ENCODE results near the gene SLC12A8. TPM values are rescaled to one million over a fixed set of nuclear protein-coding genes. Genes with fewer than 3 reads are reported as not detected.
A peak's percentile ranks its signal among the peaks of the same experiment; 100 is the strongest.

SLC12A8 gene
- total and polyA plus RNA-seq, 2 experiments from 2014 or later: 6.9 to 15.9 TPM

DNA sequence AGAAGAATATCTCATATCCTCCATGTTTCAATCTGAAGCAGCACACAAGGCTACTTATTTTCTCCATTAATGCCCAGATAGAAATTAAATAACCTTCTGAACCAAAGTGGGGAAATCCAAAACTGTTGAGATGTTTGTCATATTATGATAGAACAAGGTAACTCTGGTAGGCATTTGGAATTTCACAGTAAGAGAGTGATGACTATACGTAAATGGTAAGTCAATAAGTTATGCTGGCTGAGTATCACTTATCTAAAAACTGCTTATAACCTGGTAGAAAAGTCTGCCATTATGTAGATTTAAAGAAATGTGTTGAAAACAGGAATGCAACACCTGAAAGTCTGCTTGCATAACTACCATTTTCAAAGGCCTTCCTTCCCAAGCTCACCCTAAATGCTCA is 17.2 kb upstream of the SLC12A8 start (continued):
- TF ChIP-seq, protein P1, sequence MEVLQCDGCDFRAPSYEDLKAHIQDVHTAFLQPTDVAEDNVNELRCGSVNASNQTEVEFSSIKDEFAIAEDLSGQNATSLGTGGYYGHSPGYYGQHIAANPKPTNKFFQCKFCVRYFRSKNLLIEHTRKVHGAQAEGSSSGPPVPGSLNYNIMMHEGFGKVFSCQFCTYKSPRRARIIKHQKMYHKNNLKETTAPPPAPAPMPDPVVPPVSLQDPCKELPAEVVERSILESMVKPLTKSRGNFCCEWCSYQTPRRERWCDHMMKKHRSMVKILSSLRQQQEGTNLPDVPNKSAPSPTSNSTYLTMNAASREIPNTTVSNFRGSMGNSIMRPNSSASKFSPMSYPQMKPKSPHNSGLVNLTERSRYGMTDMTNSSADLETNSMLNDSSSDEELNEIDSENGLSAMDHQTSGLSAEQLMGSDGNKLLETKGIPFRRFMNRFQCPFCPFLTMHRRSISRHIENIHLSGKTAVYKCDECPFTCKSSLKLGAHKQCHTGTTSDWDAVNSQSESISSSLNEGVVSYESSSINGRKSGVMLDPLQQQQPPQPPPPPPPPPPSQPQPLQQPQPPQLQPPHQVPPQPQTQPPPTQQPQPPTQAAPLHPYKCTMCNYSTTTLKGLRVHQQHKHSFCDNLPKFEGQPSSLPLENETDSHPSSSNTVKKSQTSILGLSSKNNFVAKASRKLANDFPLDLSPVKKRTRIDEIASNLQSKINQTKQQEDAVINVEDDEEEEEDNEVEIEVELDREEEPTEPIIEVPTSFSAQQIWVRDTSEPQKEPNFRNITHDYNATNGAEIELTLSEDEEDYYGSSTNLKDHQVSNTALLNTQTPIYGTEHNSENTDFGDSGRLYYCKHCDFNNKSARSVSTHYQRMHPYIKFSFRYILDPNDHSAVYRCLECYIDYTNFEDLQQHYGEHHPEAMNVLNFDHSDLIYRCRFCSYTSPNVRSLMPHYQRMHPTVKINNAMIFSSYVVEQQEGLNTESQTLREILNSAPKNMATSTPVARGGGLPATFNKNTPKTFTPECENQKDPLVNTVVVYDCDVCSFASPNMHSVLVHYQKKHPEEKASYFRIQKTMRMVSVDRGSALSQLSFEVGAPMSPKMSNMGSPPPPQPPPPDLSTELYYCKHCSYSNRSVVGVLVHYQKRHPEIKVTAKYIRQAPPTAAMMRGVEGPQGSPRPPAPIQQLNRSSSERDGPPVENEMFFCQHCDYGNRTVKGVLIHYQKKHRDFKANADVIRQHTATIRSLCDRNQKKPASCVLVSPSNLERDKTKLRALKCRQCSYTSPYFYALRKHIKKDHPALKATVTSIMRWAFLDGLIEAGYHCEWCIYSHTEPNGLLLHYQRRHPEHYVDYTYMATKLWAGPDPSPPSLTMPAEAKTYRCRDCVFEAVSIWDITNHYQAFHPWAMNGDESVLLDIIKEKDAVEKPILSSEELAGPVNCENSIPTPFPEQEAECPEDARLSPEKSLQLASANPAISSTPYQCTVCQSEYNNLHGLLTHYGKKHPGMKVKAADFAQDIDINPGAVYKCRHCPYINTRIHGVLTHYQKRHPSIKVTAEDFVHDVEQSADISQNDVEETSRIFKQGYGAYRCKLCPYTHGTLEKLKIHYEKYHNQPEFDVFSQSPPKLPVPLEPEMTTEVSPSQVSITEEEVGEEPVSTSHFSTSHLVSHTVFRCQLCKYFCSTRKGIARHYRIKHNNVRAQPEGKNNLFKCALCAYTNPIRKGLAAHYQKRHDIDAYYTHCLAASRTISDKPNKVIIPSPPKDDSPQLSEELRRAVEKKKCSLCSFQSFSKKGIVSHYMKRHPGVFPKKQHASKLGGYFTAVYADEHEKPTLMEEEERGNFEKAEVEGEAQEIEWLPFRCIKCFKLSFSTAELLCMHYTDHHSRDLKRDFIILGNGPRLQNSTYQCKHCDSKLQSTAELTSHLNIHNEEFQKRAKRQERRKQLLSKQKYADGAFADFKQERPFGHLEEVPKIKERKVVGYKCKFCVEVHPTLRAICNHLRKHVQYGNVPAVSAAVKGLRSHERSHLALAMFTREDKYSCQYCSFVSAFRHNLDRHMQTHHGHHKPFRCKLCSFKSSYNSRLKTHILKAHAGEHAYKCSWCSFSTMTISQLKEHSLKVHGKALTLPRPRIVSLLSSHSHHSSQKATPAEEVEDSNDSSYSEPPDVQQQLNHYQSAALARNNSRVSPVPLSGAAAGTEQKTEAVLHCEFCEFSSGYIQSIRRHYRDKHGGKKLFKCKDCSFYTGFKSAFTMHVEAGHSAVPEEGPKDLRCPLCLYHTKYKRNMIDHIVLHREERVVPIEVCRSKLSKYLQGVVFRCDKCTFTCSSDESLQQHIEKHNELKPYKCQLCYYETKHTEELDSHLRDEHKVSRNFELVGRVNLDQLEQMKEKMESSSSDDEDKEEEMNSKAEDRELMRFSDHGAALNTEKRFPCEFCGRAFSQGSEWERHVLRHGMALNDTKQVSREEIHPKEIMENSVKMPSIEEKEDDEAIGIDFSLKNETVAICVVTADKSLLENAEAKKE (CRISPR knock-in tag; IDR thresholded peaks at IDR 0.05): no peak
- TF ChIP-seq JUNB (IDR thresholded peaks at IDR 0.05; ENCODE audit: unreplicated experiment): no peak
- no peak for TF ChIP-seq EZH2 (IDR thresholded peaks at IDR 0.05; ENCODE audit: low read depth, unreplicated experiment)
- TF ChIP-seq, protein P2, sequence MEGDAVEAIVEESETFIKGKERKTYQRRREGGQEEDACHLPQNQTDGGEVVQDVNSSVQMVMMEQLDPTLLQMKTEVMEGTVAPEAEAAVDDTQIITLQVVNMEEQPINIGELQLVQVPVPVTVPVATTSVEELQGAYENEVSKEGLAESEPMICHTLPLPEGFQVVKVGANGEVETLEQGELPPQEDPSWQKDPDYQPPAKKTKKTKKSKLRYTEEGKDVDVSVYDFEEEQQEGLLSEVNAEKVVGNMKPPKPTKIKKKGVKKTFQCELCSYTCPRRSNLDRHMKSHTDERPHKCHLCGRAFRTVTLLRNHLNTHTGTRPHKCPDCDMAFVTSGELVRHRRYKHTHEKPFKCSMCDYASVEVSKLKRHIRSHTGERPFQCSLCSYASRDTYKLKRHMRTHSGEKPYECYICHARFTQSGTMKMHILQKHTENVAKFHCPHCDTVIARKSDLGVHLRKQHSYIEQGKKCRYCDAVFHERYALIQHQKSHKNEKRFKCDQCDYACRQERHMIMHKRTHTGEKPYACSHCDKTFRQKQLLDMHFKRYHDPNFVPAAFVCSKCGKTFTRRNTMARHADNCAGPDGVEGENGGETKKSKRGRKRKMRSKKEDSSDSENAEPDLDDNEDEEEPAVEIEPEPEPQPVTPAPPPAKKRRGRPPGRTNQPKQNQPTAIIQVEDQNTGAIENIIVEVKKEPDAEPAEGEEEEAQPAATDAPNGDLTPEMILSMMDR (conservative IDR thresholded peaks at IDR 0.05; ENCODE audit: low read depth in 2 of 2): no peak
- TF ChIP-seq POLR2AphosphoS5 (IDR thresholded peaks at IDR 0.05; ENCODE audit: low read depth): no peak
- TF ChIP-seq NANOG (IDR thresholded peaks at IDR 0.05; ENCODE audit: borderline replicate concordance): no peak

DNA sequence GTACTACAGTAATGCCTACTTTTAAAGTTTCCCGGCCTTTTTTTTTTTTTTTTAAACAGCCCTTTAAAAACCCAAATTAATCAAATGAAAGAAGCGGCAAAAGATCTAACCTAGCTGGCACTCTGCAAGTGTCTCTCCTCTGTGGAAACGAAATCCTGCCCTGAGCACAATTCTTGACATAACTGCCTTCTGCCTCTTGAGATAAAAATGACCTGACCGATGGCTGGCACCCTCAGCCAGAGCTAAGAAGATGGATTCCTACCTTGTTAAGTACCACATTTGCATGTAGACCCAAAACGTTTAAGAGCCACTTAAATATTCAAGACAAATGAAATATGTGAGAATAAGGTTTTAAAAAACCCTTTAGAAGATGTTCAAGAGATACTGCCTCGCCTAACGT is 16.6 kb upstream of the SLC12A8 start:
- Mint-ChIP-seq H3K27me3 (ENCODE audit: insufficient read depth, low read depth, poor library complexity) (no peaks in the 10 kb centered on the region), H3K36me3 (ENCODE audit: low read depth) (no peaks in the 10 kb centered on the region; the same call in 2 of the 3 replicates), H3K27ac (no peak overlapping the region), H3K4me1 (peaks cover 22% of the 10 kb centered on the region), H3K4me3 (no peak overlapping the region), H3K9me3 (no peaks in the 10 kb centered on the region)
- Histone ChIP-seq H3K79me2 (replicated peaks; ENCODE audit: insufficient read depth) (no peaks in the 10 kb centered on the region), H3K4me3 (no peak overlapping the region), H3K4me2 (no peak overlapping the region), H3K4me1 (ENCODE audit: insufficient read depth) (peaks cover 7% of the 10 kb centered on the region), H3K9me2 (ENCODE audit: insufficient read depth) (no peaks in the 10 kb centered on the region), H3K27me3 (ENCODE audit: insufficient read depth) (no peaks in the 10 kb centered on the region), H3F3A (replicated peaks; ENCODE audit: low read depth) (no peaks in the 10 kb centered on the region), H3K27ac (ENCODE audit: low read depth) (no peak overlapping the region), H4K20me1 (replicated peaks; ENCODE audit: insufficient read depth) (no peaks in the 10 kb centered on the region), H3K36me3 (ENCODE audit: insufficient read depth) (no peaks in the 10 kb centered on the region), H2AFZ (no peak overlapping the region)
- DNase-seq (ENCODE audit: low spot score): peak; percentile 21
- no peak for ATAC-seq
- no peak for TF ChIP-seq JUNB (IDR thresholded peaks at IDR 0.05; ENCODE audit: unreplicated experiment)
- TF ChIP-seq CREB1 (CRISPR knock-in tag; IDR thresholded peaks at IDR 0.05; ENCODE audit: low read depth): no peak
- no peak for TF ChIP-seq ZNF114 (CRISPR knock-in tag; IDR thresholded peaks at IDR 0.05)
- TF ChIP-seq, protein P1 (CRISPR knock-in tag; IDR thresholded peaks at IDR 0.05): no peak
